ENCODE results near the gene SYCE3.

Gene SYCE3

GRCh38 chr22:50576070-50576469 lies 13.4 kb upstream of the SYCE3 start:
- no peak for DNase-seq (ENCODE audit: low spot score)

DNA sequence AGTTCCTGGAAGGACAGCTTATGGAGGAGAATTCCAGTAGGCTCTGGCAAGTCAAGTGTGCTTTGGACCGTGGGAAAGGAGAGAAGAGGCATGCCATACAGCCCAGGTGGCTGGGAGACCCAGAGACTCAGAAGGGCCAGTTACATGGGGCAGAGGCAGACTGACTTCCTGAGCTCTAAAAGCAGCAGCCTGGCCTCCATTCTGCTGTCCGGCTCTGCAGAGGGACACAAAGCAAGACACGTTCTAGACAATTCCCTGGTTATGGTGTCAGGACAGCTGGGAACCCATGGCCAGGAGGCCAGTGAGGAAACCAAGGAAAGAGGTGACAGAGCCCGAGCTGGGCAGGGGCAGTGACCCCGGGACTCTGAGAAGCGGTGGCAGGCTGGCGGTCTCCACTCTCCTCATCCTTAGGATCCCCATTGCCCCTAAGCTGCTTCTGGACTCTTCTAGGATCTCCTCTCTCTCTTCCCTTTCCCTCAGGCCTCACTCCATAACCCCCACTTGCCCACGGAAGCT lies 12.8 kb upstream of the SYCE3 start:
- DNase-seq (ENCODE audit: low spot score): no peak

- no peak for DNase-seq (ENCODE audit: low spot score)
These were observed 11.7 kb upstream of the SYCE3 start for GRCh38 chr22:50574383-50574755.

DNA sequence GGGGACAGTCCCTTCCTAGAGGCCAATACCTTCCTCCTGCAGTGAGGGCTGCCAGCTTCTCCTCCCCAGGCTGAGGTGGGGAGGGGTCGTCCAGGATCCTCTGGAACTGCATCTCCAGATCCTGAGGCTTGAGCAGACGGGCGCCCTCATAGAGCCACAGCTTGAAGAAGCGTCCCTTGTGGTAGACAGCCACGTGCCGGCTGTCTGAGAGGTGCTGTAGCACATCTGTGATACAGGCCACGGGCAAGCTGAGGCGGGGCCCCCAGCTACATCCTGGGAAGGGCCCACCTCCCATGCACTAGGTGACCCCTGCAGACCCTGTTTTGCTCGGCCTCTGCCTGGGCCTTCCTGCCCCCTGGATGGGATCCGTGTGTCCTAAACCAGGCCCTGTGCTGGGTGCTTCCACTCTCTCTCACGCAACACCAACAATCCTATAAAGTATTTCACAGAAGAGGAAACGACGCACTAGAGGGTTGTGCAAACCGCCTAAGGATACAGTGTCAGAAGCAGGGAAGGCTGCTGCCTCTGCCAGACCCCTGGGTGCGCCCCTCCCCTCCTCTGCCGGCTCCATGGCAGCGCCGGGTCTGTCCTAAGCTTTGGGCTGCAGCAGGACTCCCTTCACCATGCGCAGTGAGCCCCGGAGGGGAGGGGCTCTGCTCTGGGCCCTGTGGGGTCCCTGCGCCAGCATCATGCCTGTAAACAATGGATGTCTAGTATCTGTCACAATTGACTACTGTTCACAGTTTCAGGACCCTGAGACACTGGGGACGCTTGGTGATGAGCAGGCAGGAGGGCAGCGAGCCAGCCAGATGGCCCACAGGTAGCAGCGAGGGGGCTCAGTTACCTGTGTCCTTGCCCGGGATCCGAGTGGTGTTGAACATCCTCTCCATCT lies 11.0 kb upstream of the SYCE3 start:
- DNase-seq (ENCODE audit: low spot score): no peak

DNA sequence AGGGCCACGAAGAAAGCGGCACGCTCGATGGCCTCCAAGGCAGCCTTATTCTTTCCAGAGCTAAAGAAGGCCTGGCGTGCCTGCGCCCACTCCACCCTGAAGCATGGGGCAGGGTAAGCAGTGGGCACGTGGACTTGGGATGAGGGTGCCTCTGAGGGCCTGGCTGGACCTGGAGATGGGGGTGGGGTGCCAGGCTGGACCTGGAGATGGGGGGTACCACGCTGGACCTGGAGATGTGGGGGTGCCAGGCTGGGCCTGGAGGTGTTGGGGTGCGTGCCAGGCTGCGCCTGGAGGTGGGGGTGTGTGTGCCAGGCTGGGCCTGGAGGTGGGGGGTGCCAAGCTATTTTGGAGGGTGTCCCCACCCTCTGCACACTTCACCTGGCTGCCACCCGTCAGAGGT lies 10.2 kb upstream of the SYCE3 start:
- no peak for DNase-seq (ENCODE audit: low spot score)

DNA sequence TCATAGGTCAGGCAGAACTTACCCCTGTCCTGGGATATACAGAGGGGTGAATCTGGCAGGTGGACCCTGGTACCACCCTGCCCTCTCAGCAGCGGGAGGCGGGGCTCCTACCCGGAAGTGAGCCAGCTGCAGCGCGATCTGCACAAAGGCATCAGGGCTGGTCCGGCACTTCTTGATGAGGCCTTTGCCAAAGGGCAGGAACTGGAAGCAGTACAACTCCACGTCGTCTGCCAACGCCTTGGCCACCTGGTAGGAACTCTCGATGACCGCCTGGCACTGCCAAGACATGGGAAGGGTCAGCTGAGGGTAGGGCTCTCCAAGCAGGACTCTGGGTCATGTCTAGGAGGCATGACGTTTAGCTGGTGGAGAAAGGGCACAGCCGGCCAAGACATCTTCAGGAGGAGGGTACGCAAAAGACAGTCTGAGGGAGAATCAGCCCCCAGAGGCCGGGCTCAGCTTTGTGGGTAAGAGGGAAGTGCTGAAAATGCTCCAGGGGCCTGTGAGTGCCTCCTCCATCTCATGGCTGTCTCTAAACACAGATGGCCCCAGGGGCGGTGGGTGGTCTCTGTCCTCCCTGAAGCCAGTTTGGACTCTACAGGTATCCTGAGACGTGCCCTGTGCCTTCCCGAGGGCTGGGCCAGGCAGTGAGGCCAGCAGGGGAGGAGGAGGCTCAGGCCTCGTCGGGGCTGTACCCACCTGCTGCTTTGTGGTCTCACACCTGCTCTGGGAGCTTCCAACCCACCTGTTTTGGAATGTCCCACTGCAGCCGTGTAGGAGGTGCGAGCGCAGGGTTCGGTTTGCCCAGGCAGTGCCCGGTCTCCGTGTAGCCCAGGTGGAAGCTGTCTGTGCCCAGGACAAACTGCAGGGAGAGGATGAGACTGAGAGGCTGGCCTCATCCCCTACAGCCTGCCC lies 8.8 kb upstream of the SYCE3 start:
- no peak for DNase-seq (ENCODE audit: low spot score)

GRCh38 chr22:50570861-50571260 lies 8.1 kb upstream of the SYCE3 start:
- no peak for DNase-seq (ENCODE audit: low spot score)

GRCh38 chr22:50569896-50570535 lies 7.3 kb upstream of the SYCE3 start:
- peak; percentile 61 for DNase-seq (ENCODE audit: low spot score)

- DNase-seq (ENCODE audit: low spot score): no peak
These were observed 6.3 kb upstream of the SYCE3 start for GRCh38 chr22:50569041-50569459.

DNA sequence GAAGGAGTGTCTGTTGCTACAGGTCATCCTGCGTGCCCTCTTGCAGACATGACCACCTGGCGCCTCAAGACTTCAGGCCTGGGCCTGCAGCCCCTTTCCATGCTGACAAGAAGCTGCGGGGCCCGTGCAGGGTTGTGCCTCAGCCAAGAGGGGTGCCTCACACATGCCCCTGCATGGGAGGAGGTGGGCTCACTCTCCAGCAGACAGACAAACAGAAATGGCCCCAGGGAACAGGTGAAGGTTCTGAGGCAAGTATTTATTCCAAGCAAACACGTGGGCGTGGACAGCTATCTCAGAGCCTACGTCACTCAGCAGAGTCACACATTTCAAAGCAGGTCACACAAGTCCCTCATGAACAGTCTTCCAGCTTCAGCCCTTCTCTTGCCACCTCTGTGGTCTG lies 5.9 kb upstream of the SYCE3 start:
- DNase-seq (ENCODE audit: low spot score): no peak

- DNase-seq (ENCODE audit: low spot score): no peak
These were observed 5.1 kb upstream of the SYCE3 start for GRCh38 chr22:50567721-50568252.

DNA sequence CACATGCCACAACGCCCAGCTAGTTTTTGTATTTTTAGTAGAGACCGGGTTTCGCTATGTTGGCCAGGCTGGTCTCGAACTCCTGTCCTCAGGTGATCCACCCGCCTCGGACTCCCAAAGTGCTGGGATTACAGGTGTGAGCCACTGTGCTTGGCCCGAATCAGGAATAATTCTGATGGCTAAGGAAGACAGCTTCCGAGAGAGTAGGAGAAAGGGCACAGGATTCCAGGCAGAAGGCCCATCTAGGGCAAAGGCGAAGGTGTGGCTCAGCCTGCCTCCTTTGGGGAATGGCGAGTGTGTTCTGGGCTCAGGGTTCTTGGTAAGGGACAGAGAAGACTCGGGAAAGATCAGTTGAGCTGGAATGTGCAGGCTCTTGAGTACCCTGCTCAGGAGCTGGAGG lies 1.6 kb upstream of the SYCE3 start:
- DNase-seq (ENCODE audit: low spot score): no peak

DNA sequence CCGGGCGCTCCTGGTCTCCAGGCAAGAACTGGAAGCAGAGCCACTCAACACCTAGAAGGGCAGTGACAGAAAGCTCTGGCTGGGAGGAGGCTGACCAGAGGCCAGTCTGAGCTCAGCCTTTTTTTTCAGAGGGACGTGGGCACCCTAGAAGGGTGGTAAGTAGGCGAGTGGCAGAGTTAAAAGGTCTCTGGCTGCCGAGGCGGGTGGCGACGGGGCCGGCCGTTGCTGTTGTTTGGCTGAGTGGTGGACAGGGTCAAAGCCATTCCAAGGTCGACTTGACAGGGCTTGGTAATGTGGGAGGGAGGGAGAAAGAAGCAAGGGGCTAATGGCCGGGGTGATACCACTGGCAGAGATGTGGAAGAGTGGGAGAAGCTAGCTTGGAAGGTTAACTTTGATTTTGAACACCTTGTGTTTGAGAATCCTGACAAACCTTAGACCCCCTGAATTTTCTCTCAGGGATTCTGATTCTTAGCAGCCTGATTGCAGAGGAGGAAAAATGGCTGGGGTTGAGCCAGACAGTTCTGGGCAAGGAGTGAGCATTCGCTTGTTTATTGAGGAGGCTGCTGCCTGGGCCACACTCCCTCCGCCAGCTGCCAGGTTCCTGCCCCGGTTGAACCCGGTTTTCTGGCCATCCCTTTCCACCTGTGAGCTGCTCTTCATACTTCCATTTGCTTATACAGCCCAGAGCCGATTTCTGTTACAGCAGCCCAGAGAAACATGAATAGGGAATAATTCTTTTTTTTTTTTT lies 868 bp upstream of the SYCE3 start:
- no peak for DNase-seq (ENCODE audit: low spot score)

- DNase-seq (ENCODE audit: low spot score): no peak
These were observed 1.0 kb downstream of the SYCE3 start for GRCh38 chr22:50561401-50562358.

DNA sequence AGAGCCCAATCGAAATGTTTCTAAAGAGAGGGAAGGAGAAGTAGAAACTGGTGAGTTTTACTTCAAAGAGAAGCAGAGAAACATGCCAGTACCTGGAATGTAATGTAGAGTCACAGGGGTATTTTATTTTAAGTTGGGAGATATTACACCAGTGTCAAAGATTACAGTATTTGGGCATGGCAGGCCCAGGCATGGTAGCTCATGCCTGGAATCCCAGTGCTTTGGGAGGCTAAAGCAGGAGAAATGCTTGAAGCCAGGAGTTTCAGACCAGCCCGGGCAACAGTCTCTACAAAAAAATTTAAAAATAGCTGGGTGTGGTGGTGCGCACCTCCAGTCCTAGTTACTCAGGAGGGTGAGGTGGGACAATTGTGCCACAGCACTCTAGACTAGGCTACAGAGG lies 2.7 kb downstream of the SYCE3 start:
- no peak for DNase-seq (ENCODE audit: low spot score)

DNA sequence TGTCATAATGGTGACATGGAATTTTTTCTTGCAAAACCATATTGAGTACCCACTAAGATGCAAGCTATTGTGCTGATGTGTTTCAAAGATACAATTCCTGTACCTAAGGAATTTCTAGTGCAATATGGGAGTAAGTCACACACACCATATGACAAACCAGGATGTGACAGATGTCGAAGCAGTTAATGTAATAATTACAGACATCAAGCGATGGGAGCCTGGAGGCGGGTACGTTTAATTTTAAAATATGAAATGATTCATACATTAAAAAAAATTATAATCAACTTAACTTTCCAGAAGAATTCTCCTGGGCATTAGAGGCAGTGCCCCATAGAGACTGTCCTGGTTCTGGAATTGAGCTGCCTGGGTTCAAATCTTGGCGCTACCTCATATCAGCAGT lies 6.0 kb downstream of the SYCE3 start:
- DNase-seq (ENCODE audit: low spot score): no peak

GRCh38 chr22:50553310-50553709 lies 9.4 kb downstream of the SYCE3 start:
- no peak for DNase-seq (ENCODE audit: low spot score)

GRCh38 chr22:50551160-50551752 lies 11.5 kb downstream of the SYCE3 start:
- DNase-seq (ENCODE audit: low spot score): no peak

GRCh38 chr22:50550395-50550794 lies 12.3 kb downstream of the SYCE3 start:
- DNase-seq (ENCODE audit: low spot score): no peak
